Activated CD4-positive, alpha-beta T cell treated with anti-CD3 and anti-CD28 coated beads, Interleukin-2, amount 10 ng/mL, durations not matched to agents 7 days and 5 days (primary cell): ENCODE measurements around the gene OR2S2. TPM values are rescaled to one million over a fixed set of nuclear protein-coding genes. Genes with fewer than 3 reads are reported as not detected.
"Not testable (repeated sequence)": the region's sequence is repeated elsewhere in the genome, so short reads cannot be mapped to it uniquely, and the experiment has no call there.

ENCODE experiments used
- CTCF ChIA-PET: fragments of 350-600 bp; sonication (Branson Sonifier 250); formaldehyde crosslinking; loops from one replicate; lab custom pipeline; 2021; ENCODE audit warnings: antibody characterized with exemption; lab: Charles Lee
- POLR2A ChIA-PET: fragments of 350-600 bp; sonication (Branson Sonifier 250); formaldehyde crosslinking; loops from one replicate; lab custom pipeline; 2021; ENCODE audit warnings: antibody characterized with exemption; lab: Charles Lee
- DNase-seq: peaks from one replicate; pipeline ENCODE4 v3.0.0-alpha.2; 2020
- H3K27ac Mint-ChIP-seq: one replicate; pipeline ENCODE4 v1.8.0; 2021; ENCODE audit warnings: mild to moderate bottlenecking, moderate library complexity, mixed read lengths
- H3K27me3 Mint-ChIP-seq: one replicate; pipeline ENCODE4 v1.8.0; 2021; ENCODE audit warnings: mixed read lengths
- H3K36me3 Mint-ChIP-seq: one replicate; pipeline ENCODE4 v1.8.0; 2021; ENCODE audit warnings: low read depth, mixed read lengths
- H3K4me1 Mint-ChIP-seq: one replicate; pipeline ENCODE4 v1.8.0; 2021; ENCODE audit warnings: mixed read lengths
- H3K4me3 Mint-ChIP-seq: one replicate; pipeline ENCODE4 v1.8.0; 2021; ENCODE audit warnings: mild to moderate bottlenecking, moderate library complexity, mixed read lengths
- H3K9me3 Mint-ChIP-seq: one replicate; pipeline ENCODE4 v1.8.0; 2021; ENCODE audit warnings: mixed read lengths
- total RNA-seq, 2 experiments: library from RNA; stranded (reverse); gene quantifications; one replicate each; pipeline ENCODE4 v1.2.3, GENCODE V29; 2021

Gene OR2S2
- total RNA-seq, 2 experiments from 2014 or later, result not detected

DNA sequence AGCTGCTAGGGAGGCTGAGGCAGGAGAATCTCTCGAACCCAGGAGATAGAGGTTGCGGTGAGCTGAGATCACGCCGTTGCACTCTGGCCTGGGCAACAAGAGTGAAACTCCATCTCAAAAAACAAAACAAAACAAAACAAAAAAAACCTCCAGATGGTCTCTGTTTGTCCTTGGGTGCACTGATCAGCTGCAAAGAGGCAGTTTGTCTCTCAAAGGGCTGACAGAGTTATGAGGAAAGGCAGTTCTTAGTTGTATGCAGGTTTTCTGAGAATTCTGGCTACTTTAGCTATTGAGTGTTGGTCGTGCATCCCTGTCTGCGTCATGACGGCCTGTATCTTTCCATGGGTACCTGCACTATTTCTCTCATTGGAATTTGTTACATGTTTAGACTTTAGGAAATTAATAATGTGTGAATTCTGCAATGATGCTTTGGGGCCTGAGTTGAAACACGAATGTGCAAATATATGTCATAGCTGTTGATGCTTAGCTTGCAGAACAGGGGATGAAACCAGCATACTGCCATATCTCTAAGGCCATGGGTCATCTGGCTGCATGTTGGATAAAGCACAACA is 18.2 kb downstream of the OR2S2 start:
- DNase-seq, result no peak
- H3K27ac Mint-ChIP-seq, result peak overlapping the region; percentile 6
- H3K36me3 Mint-ChIP-seq, result peaks cover 6% of the 10 kb centered on the region
- H3K4me1 Mint-ChIP-seq, result peaks cover 41% of the 10 kb centered on the region
- ChIA-PET POLR2A (no interaction called here), CTCF (interaction anchor here (1.1 to 1.9 kb wide), 5 partner anchors 10 to 83 kb away, joined by 3 to 4 read pairs (median 3); no protein-coding TSS in a partner anchor)
- H3K4me3 Mint-ChIP-seq, result no peak overlapping the region
- peaks cover 8% of the 10 kb centered on the region for H3K9me3 Mint-ChIP-seq
- H3K27me3 Mint-ChIP-seq, result no peaks in the 10 kb centered on the region

DNA sequence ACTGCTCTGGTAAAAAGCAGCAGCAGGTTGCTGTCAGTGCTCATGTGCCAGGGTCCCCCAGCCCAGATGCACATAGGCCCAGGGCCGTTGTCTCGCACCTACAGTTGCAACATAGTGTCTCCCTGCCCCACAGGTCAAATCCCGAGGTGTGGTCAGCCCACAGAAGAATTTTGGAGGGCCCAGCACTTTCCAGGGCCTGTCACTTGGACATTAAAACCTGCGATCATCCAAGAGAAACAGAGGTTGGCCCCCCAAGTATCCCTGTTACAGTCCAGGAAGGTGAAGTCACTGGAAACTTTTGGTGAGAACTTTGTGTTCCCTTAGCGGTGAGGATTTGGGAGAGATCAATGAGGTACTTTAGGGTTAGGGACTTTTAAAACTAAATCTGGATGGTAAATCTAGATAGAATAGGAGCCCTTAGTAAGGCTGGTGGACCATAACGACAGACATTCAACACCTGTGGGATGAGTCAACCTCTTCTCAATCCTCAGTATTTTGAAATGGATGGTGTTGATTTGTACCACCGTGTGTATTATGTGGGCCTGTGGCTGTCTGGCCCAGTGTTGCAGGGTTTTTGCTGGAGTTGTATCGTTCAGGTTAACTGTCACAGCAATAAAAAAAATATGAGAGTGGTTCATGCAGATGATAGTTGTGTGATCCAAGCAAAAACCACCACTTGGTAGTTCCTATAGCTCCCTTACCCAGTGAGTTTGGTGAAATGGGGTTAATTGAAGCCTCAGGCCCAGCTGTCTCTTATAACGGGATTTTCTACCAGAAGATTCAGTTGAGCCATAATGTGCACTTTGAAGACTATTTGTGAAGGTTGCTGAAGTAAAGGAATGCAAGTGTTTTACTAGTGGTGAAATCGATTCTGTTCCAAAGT is 19.2 kb downstream of the OR2S2 start:
- POLR2A ChIA-PET, result no interaction called here
- Mint-ChIP-seq H3K27ac (no peak overlapping the region), H3K36me3 (peaks cover 6% of the 10 kb centered on the region), H3K27me3 (no peaks in the 10 kb centered on the region), H3K9me3 (peaks cover 8% of the 10 kb centered on the region), H3K4me3 (no peak overlapping the region), H3K4me1 (peaks cover 46% of the 10 kb centered on the region)
- CTCF ChIA-PET, result interaction anchor here (0.6 to 1.1 kb wide), 2 partner anchors 14 to 23 kb away, joined by 3 to 4 read pairs; no protein-coding TSS in a partner anchor
- no peak for DNase-seq

DNA sequence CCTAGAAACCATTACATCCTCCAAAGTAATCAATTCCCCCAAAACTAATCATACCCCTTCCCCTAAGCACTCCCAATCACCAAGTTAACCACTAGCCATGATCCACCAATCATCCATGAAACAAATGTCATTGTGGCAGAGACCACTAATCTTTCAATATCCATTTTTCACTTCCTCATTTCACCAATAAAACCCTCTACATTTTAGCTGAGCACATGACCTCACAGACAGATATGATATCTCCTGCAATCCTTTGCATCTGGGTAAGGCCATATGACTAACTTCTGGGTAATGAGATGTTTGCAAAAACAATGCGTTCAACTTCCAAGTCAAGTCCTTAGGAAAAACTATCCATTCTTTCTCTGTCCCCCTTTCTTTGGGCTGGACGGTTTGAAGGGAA is 20.7 kb downstream of the OR2S2 start:
- peaks cover 6% of the 10 kb centered on the region for H3K36me3 Mint-ChIP-seq
- H3K4me1 Mint-ChIP-seq, result peaks cover 56% of the 10 kb centered on the region
- H3K27me3 Mint-ChIP-seq, result no peaks in the 10 kb centered on the region
- ChIA-PET POLR2A (no interaction called here), CTCF (interaction anchor here (1.8 kb wide), 1 partner anchor 8 kb away, joined by 5 read pairs; no protein-coding TSS in a partner anchor)
- H3K27ac Mint-ChIP-seq, result no peak overlapping the region
- no peak for DNase-seq
- H3K9me3 Mint-ChIP-seq, result peaks cover 8% of the 10 kb centered on the region
- H3K4me3 Mint-ChIP-seq, result no peak overlapping the region

DNA sequence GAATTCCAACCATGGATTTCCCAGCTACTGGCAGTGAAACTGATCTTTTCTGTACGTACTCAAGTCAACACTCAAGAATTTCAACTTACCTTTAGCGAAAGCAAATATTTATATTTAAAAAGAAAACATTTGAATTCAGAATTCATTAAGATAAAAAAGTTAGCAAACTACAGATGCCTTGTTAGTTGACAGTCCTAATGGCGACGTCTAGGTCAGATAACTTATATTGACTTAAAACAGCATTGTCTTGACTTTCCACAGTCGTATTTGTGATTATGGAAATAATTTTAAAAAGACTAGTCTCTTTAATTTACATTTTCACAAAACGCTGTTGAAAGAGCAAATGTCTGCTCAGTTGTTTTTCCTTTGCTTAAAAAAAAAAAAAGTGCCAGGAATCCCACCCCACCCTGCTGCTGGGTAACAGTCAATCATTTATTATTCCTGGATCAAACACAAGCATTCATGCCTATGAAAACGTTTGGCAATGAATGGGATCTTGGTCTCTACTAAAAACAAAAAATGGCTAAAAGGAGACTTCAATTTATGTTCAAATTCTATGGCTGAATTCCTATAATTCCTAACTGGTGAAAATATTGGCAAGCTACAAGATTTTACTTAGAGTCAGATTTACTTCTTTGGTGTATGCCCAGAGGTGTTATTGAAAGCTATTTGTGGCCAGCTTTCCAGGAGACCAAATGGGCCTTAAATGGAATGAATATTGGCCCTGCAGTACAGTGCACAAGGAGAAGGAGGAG is 22.0 kb downstream of the OR2S2 start:
- no peak for DNase-seq
- Mint-ChIP-seq H3K9me3 (peaks cover 8% of the 10 kb centered on the region), H3K4me3 (no peak overlapping the region), H3K4me1 (peaks cover 48% of the 10 kb centered on the region), H3K36me3 (peaks cover 6% of the 10 kb centered on the region), H3K27ac (no peak overlapping the region), H3K27me3 (no peaks in the 10 kb centered on the region)
- ChIA-PET CTCF (interaction anchor here (1.5 to 1.8 kb wide), 2 partner anchors 10 to 11 kb away, joined by 3 to 5 read pairs; no protein-coding TSS in a partner anchor), POLR2A (no interaction called here)

DNA sequence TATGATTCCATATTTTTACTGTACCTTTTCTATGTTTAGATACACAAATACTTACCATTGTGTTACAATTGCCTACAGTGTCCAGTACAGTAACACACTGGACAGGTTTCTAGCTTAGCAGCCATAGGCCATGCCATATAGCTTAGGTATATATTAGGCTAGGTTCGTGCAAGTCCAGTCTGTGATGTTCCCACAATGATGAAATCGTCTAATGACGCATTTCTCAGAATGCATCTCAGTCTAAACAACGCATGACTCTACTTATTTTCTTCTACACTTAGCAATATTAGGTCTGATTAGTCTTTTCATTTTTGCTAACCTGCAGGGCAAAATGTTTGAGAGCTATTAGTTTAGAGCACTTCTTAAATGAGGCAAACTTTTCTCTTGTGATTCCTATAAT is 22.7 kb downstream of the OR2S2 start:
- ChIA-PET CTCF (interaction anchor here (1.5 kb wide), 1 partner anchor 11 kb away, joined by 3 read pairs; no protein-coding TSS in a partner anchor), POLR2A (no interaction called here)
- Mint-ChIP-seq H3K27ac (no peak overlapping the region), H3K27me3 (peaks cover 1% of the 10 kb centered on the region), H3K9me3 (peaks cover 8% of the 10 kb centered on the region), H3K4me1 (peaks cover 41% of the 10 kb centered on the region), H3K4me3 (no peak overlapping the region), H3K36me3 (peaks cover 6% of the 10 kb centered on the region)
- DNase-seq, result no peak

DNA sequence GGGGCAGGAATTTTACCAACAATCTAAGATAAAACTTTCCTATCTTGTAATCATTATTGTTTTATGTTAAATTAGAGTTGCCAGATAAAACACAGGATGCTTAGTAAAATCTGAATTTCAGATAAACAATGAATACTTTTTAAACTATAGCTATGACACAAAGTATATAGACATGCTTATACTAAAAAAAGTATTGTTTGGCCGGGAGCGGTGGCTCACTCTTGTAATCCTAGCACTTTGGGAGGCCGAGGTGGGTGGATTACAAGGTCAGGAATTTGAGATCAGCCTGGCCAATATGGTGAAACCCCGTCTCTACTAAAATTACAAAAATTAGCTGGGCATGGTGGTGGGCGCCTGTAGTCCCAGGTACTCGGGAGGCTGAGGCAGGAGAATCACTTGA is 23.9 kb downstream of the OR2S2 start:
- CTCF ChIA-PET, result interaction anchor here (1.5 kb wide), 1 partner anchor 10 kb away, joined by 3 read pairs; no protein-coding TSS in a partner anchor

DNA sequence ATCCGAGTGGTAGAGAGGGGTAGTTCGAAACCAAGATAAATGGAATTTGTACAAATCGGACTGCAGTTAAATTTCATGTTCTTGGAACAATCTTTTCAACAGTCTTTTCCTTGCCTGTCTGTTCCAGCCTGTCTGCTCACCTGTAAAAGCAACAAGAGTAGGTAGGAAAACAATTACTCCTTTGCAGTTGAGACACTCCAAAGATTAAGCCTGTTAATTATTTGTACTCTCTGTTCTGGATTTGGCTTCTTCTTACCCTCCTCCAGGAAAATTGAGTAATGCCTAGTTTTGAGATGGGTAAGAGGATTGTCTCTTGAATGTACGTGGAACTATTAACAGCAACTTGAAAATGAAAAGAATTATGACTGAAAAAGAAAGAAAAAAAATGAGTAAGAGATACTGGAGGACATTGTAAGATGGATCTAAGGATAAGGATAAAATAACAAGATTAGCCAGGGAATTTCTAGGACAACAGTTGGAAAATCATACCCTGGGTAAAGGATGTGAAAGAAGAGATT is 24.3 kb downstream of the OR2S2 start:
- Mint-ChIP-seq H3K36me3 (peaks cover 6% of the 10 kb centered on the region), H3K9me3 (peaks cover 8% of the 10 kb centered on the region), H3K27me3 (peaks cover 4% of the 10 kb centered on the region), H3K4me3 (no peak overlapping the region), H3K4me1 (peaks cover 25% of the 10 kb centered on the region), H3K27ac (peak overlapping the region; percentile 74)
- ChIA-PET CTCF (no interaction called here), POLR2A (no interaction called here)
- no peak for DNase-seq

More for the DNA sequence above, 23.9 kb downstream of the OR2S2 start:
- H3K36me3 Mint-ChIP-seq, DNase-seq, H3K27ac Mint-ChIP-seq, POLR2A ChIA-PET, H3K27me3 Mint-ChIP-seq, H3K4me3 Mint-ChIP-seq, H3K9me3 Mint-ChIP-seq: not testable (repeated sequence)
- H3K4me1 Mint-ChIP-seq, result peaks cover 29% of the 10 kb centered on the region

DNA sequence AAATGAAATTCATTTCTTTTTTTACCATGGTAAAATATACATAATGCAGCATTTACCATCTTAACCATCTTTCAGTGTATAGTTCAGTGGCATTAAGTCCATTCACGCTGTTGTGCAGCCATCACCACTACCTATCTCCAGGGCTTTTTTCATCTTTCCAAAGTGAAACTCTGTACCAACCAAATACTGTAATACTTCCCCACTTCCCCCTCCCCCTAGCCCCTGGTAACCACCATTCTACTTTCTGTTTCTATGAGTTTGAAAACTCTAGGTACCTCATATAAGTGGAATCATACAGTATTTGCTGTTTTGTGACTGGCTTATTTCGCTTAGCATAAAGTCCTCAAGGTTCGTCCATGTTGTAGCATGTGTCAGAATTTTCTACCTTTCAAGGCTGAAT is 25.2 kb downstream of the OR2S2 start:
- POLR2A ChIA-PET, result no interaction called here
- Mint-ChIP-seq H3K4me1 (peaks cover 18% of the 10 kb centered on the region), H3K36me3 (peaks cover 1% of the 10 kb centered on the region), H3K9me3 (peaks cover 8% of the 10 kb centered on the region), H3K27me3 (peaks cover 4% of the 10 kb centered on the region), H3K27ac (peak overlapping the region; percentile 7), H3K4me3 (no peak overlapping the region)
- peak; percentile 49 for DNase-seq
- CTCF ChIA-PET, result no interaction called here

DNA sequence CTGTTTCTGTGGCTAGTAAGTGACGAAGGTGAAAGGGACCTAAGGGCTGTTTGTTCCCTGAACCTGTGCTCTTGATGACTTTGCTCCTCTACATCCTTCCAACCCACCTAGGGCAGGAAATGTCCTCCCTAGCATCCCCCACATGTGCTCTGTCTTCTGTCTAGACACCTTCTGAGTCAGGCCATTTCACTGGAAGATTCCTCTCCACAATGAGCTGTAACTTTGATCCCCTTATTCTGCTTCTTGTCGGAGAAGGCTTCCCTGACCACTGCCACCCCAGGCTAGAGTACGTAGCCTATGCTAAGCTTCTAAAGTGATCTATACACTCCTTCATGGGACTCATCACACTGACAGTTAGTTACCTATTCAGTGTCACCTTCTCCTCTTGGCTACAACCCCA is 27.0 kb downstream of the OR2S2 start:
- CTCF ChIA-PET, result interaction anchor here (1.3 kb wide), 1 partner anchor 28 kb away, joined by 4 read pairs; no protein-coding TSS in a partner anchor
- peaks cover 16% of the 10 kb centered on the region for H3K4me1 Mint-ChIP-seq
- POLR2A ChIA-PET, result no interaction called here
- no peak for DNase-seq
- H3K27me3 Mint-ChIP-seq, result peaks cover 9% of the 10 kb centered on the region
- no peak overlapping the region for H3K27ac Mint-ChIP-seq
- no peak overlapping the region for H3K4me3 Mint-ChIP-seq
- H3K36me3 Mint-ChIP-seq, result no peaks in the 10 kb centered on the region
- no peaks in the 10 kb centered on the region for H3K9me3 Mint-ChIP-seq

DNA sequence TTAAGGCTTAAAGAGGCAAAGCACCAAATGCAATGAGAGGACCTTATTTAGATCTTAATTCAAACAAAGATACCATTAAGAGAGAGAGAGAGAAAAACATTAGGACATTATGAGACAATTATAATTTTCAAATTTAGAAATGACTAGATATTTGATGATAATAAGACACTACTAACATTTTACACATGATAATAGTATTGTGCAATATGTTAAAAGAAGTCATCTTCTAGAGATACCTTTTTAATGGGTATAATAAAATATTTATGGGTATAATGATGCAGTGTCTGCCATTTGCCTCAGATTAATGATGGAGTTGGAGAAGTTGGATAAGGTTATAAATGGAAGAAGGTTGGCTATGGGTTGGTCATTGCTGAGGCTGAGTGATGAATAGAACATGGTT is 27.4 kb downstream of the OR2S2 start:
- peaks cover 16% of the 10 kb centered on the region for H3K4me1 Mint-ChIP-seq
- H3K4me3 Mint-ChIP-seq, result no peak overlapping the region
- no peak overlapping the region for H3K27ac Mint-ChIP-seq
- ChIA-PET POLR2A (no interaction called here), CTCF (interaction anchor here (1.3 to 1.4 kb wide), 2 partner anchors 10 to 27 kb away, joined by 4 read pairs; no protein-coding TSS in a partner anchor)
- no peaks in the 10 kb centered on the region for H3K36me3 Mint-ChIP-seq
- H3K27me3 Mint-ChIP-seq, result peaks cover 9% of the 10 kb centered on the region
- no peak for DNase-seq
- no peaks in the 10 kb centered on the region for H3K9me3 Mint-ChIP-seq

DNA sequence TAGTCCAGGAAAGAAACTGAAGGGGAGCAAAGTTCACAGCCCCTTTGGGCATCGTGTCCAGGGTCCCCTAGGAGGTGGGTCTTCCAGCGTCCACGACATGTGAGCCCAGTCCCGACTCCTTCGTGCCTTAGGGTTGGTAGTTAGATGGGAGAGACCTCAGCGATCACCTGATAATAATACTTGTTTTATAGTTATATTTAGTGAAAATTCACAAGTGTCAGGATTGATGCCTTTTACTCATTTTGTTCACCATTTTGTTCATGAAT is 28.6 kb downstream of the OR2S2 start:
- POLR2A ChIA-PET, result no interaction called here
- no peaks in the 10 kb centered on the region for H3K36me3 Mint-ChIP-seq
- H3K27me3 Mint-ChIP-seq, result peaks cover 9% of the 10 kb centered on the region
- DNase-seq, result no peak
- no peak overlapping the region for H3K27ac Mint-ChIP-seq
- H3K4me1 Mint-ChIP-seq, result peaks cover 17% of the 10 kb centered on the region
- CTCF ChIA-PET, result interaction anchor here (1.0 to 1.4 kb wide), 2 partner anchors 11 to 258 kb away, joined by 4 read pairs; no protein-coding TSS in a partner anchor
- H3K4me3 Mint-ChIP-seq, result no peak overlapping the region
- no peaks in the 10 kb centered on the region for H3K9me3 Mint-ChIP-seq
